Measurements from ENCODE around the gene HBG1. TPM values are rescaled to one million over a fixed set of nuclear protein-coding genes. Genes with fewer than 3 reads are reported as not detected.

Gene HBG1
- total and polyA plus RNA-seq, 2 of the 8 experiments (the other 6 are each of a cell fraction or from before 2014, with no cell fraction given) = 0.26 TPM; not detected in 1

DNA sequence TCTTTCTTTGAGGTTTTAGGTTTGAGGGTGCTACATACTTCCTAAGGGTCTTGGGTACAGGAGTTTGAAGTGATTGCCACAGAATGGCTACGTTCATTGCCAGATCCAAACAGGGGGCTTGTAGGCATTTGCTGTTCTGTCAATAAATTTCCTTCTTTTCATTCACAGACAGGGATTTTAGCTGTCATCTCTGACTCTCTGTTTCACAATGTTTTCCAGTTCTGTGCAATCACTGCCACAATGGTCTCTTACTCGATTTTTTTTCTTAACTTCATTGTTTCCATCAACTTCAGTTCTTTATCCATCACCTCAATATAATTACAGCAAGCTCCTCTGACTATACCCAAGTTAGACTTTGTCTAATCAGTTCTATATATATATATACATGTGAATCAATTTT lies 9.2 kb downstream of the HBG1 start:
- H2BK120ac ChIP-seq (replicated peaks; ENCODE audit: low read depth, low read length) = no peak overlapping the region
- TF ChIP-seq, protein P1, sequence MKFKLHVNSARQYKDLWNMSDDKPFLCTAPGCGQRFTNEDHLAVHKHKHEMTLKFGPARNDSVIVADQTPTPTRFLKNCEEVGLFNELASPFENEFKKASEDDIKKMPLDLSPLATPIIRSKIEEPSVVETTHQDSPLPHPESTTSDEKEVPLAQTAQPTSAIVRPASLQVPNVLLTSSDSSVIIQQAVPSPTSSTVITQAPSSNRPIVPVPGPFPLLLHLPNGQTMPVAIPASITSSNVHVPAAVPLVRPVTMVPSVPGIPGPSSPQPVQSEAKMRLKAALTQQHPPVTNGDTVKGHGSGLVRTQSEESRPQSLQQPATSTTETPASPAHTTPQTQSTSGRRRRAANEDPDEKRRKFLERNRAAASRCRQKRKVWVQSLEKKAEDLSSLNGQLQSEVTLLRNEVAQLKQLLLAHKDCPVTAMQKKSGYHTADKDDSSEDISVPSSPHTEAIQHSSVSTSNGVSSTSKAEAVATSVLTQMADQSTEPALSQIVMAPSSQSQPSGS (IDR thresholded peaks at IDR 0.05; ENCODE audit: low read length) = no peak
- TF ChIP-seq EP300 (IDR thresholded peaks at IDR 0.05; ENCODE audit: borderline replicate concordance in 1 of 2, low read depth in 2 of 2, low read length in 2 of 2) (no peak), MAFK (IDR thresholded peaks at IDR 0.05; ENCODE audit: low read depth, low read length) (no peak), HDAC6 (IDR thresholded peaks at IDR 0.05; ENCODE audit: low read depth, low read length) (no peak), HDAC2 (IDR thresholded peaks at IDR 0.05; ENCODE audit: borderline replicate concordance in 1 of 2, low read depth in 2 of 2, low read length in 2 of 2) (no peak), BACH1 (IDR thresholded peaks at IDR 0.05; ENCODE audit: low read length) (no peak), SIRT6 (IDR thresholded peaks at IDR 0.05; ENCODE audit: low read length) (no peak), KDM4A (IDR thresholded peaks at IDR 0.05; ENCODE audit: low read depth, low read length, severe bottlenecking) (no peak)
- TF ChIP-seq, protein P2, sequence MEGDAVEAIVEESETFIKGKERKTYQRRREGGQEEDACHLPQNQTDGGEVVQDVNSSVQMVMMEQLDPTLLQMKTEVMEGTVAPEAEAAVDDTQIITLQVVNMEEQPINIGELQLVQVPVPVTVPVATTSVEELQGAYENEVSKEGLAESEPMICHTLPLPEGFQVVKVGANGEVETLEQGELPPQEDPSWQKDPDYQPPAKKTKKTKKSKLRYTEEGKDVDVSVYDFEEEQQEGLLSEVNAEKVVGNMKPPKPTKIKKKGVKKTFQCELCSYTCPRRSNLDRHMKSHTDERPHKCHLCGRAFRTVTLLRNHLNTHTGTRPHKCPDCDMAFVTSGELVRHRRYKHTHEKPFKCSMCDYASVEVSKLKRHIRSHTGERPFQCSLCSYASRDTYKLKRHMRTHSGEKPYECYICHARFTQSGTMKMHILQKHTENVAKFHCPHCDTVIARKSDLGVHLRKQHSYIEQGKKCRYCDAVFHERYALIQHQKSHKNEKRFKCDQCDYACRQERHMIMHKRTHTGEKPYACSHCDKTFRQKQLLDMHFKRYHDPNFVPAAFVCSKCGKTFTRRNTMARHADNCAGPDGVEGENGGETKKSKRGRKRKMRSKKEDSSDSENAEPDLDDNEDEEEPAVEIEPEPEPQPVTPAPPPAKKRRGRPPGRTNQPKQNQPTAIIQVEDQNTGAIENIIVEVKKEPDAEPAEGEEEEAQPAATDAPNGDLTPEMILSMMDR (IDR thresholded peaks at IDR 0.05; ENCODE audit: control extremely low read depth in 1 of 3, insufficient read depth in 1 of 3, low read depth in 1 of 3, low read length in 3 of 3) = no peak

More for the DNA sequence above, 9.2 kb downstream of the HBG1 start:
- Histone ChIP-seq H3K79me1 (ENCODE audit: low read depth, low read length) (no peaks in the 10 kb centered on the region), H3K4me2 (ENCODE audit: insufficient read depth in 1 of 2, low read depth in 2 of 2, low read length in 2 of 2) (no peak overlapping the region), H3K9ac (replicated peaks in 1 of 4; ENCODE audit: extremely low read depth in 1 of 4, low read depth in 3 of 4, low read length in 3 of 4) (no peak overlapping the region), H2AFZ (ENCODE audit: low read length) (no peak overlapping the region), H4K8ac (ENCODE audit: extremely low read depth, insufficient read depth, low read length) (no peak overlapping the region), H3K4me1 (replicated peaks in 1 of 4; ENCODE audit: control insufficient read depth in 3 of 4, insufficient read depth in 4 of 4, low read length in 3 of 4) (no peaks in the 10 kb centered on the region), H2BK5ac (ENCODE audit: low read depth, low read length) (no peak overlapping the region), H3K9me3 (ENCODE audit: insufficient read depth in 2 of 2, low read depth in 1 of 2, low read length in 1 of 2) (no peaks in the 10 kb centered on the region), H3K36me3 (ENCODE audit: control insufficient read depth in 2 of 4, insufficient read depth in 4 of 4, low read length in 3 of 4) (no peaks in the 10 kb centered on the region), H3K23me2 (ENCODE audit: low read depth, low read length) (no peaks in the 10 kb centered on the region; the same call in 1 of the 2 replicates), H3K27me3 (replicated peaks in 1 of 4; ENCODE audit: control insufficient read depth in 3 of 4, extremely low read depth in 1 of 4, insufficient read depth in 3 of 4, low read length in 3 of 4) (no peaks in the 10 kb centered on the region), H2BK12ac (ENCODE audit: low read depth, low read length) (no peak overlapping the region), H2BK20ac (ENCODE audit: low read length) (no peak overlapping the region), H3K4ac (replicated peaks; ENCODE audit: insufficient read length, low read depth, low read length) (no peak overlapping the region), H3K18ac (ENCODE audit: extremely low read depth, low read length) (no peak overlapping the region), H3K23ac (ENCODE audit: insufficient read length) (no peak overlapping the region), H4K5ac (ENCODE audit: insufficient read length, low read depth, low read length) (no peak overlapping the region), H3K4me3 (ENCODE audit: extremely low read depth in 1 of 4, insufficient read depth in 2 of 4, low read depth in 3 of 4, low read length in 4 of 4) (no peak overlapping the region), H3K79me2 (ENCODE audit: control insufficient read depth in 1 of 2, insufficient read depth in 2 of 2, low read length in 2 of 2) (no peaks in the 10 kb centered on the region), H4K91ac (replicated peaks; ENCODE audit: insufficient read length, low read length) (no peak overlapping the region), H3K14ac (ENCODE audit: insufficient read length) (no peak overlapping the region), H2BK15ac (ENCODE audit: low read length) (no peak overlapping the region), H4K20me1 (replicated peaks in 1 of 2; ENCODE audit: control insufficient read depth in 1 of 2, insufficient read depth in 2 of 2, low read length in 2 of 2) (no peaks in the 10 kb centered on the region), H3K27ac (ENCODE audit: low read depth, low read length) (no peak overlapping the region), H2AK5ac (ENCODE audit: low read depth, low read length) (no peak overlapping the region), H3K56ac (replicated peaks; ENCODE audit: insufficient read length, low read depth, low read length) (no peak overlapping the region)
- DNase-seq (ENCODE audit: low read depth in 1 of 2, low spot score in 2 of 2) (no peak), FAIRE-seq (no peak)
- WGBS, 2 experiments (ENCODE audit: extremely low coverage in 1 of 2, insufficient coverage in 1 of 2, insufficient read length in 1 of 2, insufficient replicate concordance in 2 of 2, low coverage in 1 of 2, low lambda C conversion rate in 2 of 2, missing lambda C conversion rate in 1 of 2) = 93% methylated on average over 2 of the region's 2 CpGs; no CpG with 5 or more reads in 1 of the 2 experiments
- POLR2A ChIA-PET (ENCODE audit: partially characterized antibody) = no interaction called here
- CTCF ChIA-PET (ENCODE audit: partially characterized antibody) = interaction anchor here (1.2 to 1.6 kb wide), 3 partner anchors 10 to 32 kb away, joined by 3 to 4 read pairs (median 4); no protein-coding TSS in a partner anchor

All from H1 (cell line).